Adipocyte (in vitro differentiated cells): ENCODE results near the gene KCNJ1.

Experiments used
- DNase-seq: peaks from one replicate; pipeline ENCODE4 v3.0.0-alpha.2; 2015; ENCODE audit warnings: low read depth
- H3K27me3 ChIP-seq: replicated peaks from 2 replicates; pipeline ENCODE4 v1.7.0; 2013; ENCODE audit warnings: mild to moderate bottlenecking, low read length, moderate library complexity; ENCODE audit not compliant: control insufficient read depth, insufficient read depth
- H3K36me3 ChIP-seq: 2 replicates; pipeline ENCODE4 v1.7.0; 2013; ENCODE audit warnings: low read length, mild to moderate bottlenecking, moderate library complexity; ENCODE audit not compliant: control insufficient read depth, insufficient read depth, severe bottlenecking
- H3K4me1 ChIP-seq: 2 replicates; pipeline ENCODE4 v1.7.0; 2013; ENCODE audit warnings: mild to moderate bottlenecking, low read length, moderate library complexity; ENCODE audit not compliant: control insufficient read depth, insufficient read depth
- H3K4me3 ChIP-seq: 2 replicates; pipeline ENCODE4 v1.7.0; 2013; ENCODE audit warnings: mild to moderate bottlenecking, low read length, moderate library complexity
- H3K9ac ChIP-seq: 2 replicates; pipeline ENCODE4 v1.7.0; 2013; ENCODE audit warnings: mild to moderate bottlenecking, low read length, moderate library complexity
- H3K9me3 ChIP-seq: 2 replicates; pipeline ENCODE4 v1.7.0; 2013; ENCODE audit warnings: mild to moderate bottlenecking, low read length, moderate library complexity; ENCODE audit not compliant: control insufficient read depth

The KCNJ1 gene

DNA sequence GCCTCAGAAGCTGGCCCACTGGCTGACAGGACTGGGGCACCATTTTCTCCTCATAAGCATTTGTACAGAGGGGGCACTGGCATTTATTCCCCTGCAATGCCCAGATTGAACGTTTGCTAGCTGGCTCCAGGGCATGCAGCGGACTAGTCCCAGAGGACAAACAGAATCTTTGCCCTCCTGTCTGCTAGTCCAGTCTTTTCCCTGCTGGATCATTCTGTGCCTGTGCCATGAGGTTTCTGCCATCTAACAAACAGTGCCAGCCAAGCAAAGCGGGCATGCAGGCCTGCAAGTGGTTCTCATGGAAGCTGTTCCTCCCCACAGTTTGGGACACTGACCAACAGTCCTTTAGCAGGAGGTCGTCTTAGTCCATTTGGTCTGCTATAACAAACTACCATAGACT lies 53.4 kb downstream of the KCNJ1 start:
- Histone ChIP-seq H3K36me3 (peaks cover 3% of the 10 kb centered on the region), H3K4me3 (no peak overlapping the region), H3K27me3 (no peaks in the 10 kb centered on the region), H3K9me3 (no peaks in the 10 kb centered on the region), H3K9ac (no peak overlapping the region), H3K4me1 (peaks cover 13% of the 10 kb centered on the region)
- no peak for DNase-seq

GRCh38 chr11:128810784-128811514 lies 56.1 kb downstream of the KCNJ1 start:
- Histone ChIP-seq H3K9ac (no peak overlapping the region), H3K4me3 (no peak overlapping the region), H3K27me3 (no peaks in the 10 kb centered on the region), H3K9me3 (no peaks in the 10 kb centered on the region), H3K36me3 (peaks cover 3% of the 10 kb centered on the region), H3K4me1 (peaks cover 13% of the 10 kb centered on the region)
- no peak for DNase-seq

DNA sequence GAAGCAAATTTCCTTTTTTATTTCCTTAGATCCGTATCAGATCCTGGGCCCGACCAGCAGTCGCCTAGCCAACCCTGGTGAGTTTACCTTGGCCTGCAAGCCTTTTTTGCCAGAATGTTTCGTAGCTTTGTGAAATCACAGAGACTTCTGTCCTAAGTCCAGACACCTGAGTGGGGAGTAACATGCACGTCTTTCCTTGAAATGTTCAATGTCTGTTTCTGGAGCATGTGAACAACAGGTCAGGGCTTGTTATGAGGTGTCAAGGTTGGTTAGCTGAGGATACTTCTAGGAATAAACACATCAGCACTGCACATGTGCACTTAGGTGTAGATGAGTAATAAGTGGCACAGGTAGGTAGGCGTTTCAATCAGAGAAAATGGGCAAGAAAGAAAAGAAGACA lies 58.0 kb downstream of the KCNJ1 start:
- Histone ChIP-seq H3K27me3 (no peaks in the 10 kb centered on the region), H3K36me3 (peaks cover 3% of the 10 kb centered on the region), H3K9me3 (no peaks in the 10 kb centered on the region), H3K4me1 (peaks cover 5% of the 10 kb centered on the region), H3K9ac (no peak overlapping the region), H3K4me3 (no peak overlapping the region)
- DNase-seq: no peak

DNA sequence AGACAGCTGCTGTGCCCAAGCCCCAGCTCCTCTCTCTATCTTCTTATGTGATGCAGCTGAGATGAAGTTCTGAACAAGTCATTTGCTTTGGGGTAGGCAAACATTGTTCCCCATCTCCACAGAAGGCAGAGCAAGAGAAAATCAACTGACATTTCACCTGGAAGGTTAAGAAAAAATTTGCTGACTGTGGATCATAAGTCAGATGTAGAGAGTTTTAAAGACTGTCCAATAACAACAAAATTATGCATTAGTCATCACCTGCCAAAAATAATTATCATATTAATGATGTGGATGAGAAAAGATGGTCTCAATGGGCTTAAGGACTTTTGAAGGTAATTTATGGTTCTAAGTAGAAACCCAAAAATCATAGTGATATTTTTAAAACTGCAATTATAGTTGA lies 59.2 kb downstream of the KCNJ1 start:
- Histone ChIP-seq H3K36me3 (peaks cover 3% of the 10 kb centered on the region), H3K4me3 (no peak overlapping the region), H3K27me3 (no peaks in the 10 kb centered on the region), H3K9me3 (no peaks in the 10 kb centered on the region), H3K4me1 (peaks cover 5% of the 10 kb centered on the region), H3K9ac (no peak overlapping the region)
- DNase-seq: no peak

GRCh38 chr11:128806506-128807261 lies 60.4 kb downstream of the KCNJ1 start:
- Histone ChIP-seq H3K27me3 (no peaks in the 10 kb centered on the region), H3K9ac (no peak overlapping the region), H3K4me3 (no peak overlapping the region), H3K4me1 (peaks cover 7% of the 10 kb centered on the region), H3K36me3 (peaks cover 3% of the 10 kb centered on the region), H3K9me3 (no peaks in the 10 kb centered on the region)
- peak; percentile 27 for DNase-seq

- Histone ChIP-seq H3K4me3 (no peak overlapping the region), H3K36me3 (peaks cover 3% of the 10 kb centered on the region)
- DNase-seq: peak; percentile 4
Measured at GRCh38 chr11:128804481-128804880, 62.6 kb downstream of the KCNJ1 start.

GRCh38 chr11:128803449-128804245 lies 63.4 kb downstream of the KCNJ1 start:
- Histone ChIP-seq H3K4me3 (no peak overlapping the region), H3K27me3 (no peaks in the 10 kb centered on the region), H3K9ac (no peak overlapping the region), H3K4me1 (peaks cover 7% of the 10 kb centered on the region), H3K9me3 (no peaks in the 10 kb centered on the region), H3K36me3 (no peaks in the 10 kb centered on the region)
- DNase-seq: no peak

More at GRCh38 chr11:128804481-128804880, 62.6 kb downstream of the KCNJ1 start:
- Histone ChIP-seq H3K4me1 (peaks cover 7% of the 10 kb centered on the region), H3K9ac (no peak overlapping the region), H3K27me3 (no peaks in the 10 kb centered on the region), H3K9me3 (no peaks in the 10 kb centered on the region)

GRCh38 chr11:128803011-128803410 lies 64.1 kb downstream of the KCNJ1 start:
- H3K36me3 ChIP-seq: no peaks in the 10 kb centered on the region
- peaks cover 7% of the 10 kb centered on the region for H3K4me1 ChIP-seq
- H3K9me3 ChIP-seq: no peaks in the 10 kb centered on the region
- no peaks in the 10 kb centered on the region for H3K27me3 ChIP-seq
- H3K4me3 ChIP-seq: no peak overlapping the region
- H3K9ac ChIP-seq: no peak overlapping the region
- DNase-seq: no peak

DNA sequence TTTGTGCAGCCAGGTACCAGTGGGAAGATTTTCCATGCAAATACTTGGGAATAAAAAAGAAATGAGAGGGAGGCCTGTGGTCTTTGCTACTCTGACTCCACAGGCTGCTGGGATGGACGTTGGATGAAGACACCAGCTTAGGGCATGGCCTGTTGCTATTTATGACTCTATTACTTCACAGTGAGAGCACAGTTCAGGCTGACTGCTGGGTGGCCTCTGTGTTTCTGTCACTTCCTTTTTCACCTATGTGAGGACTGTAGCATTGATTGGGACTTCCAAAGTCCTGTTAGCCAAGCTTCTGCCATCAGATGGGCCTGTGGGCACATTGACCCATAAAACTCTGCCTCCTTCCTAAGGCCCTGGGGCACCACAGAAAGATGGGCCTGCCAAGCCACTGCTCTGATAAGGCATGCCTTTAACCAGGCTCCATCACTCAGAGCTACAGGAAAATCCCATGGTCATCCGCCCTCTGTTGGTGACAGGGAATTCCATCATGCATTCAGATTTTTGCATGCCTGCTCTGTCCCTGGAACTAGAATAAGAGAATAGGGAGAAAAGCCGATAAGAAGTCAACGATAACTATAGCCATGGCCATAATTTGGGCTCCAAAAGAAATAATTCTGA lies 64.6 kb downstream of the KCNJ1 start:
- H3K4me3 ChIP-seq: no peak overlapping the region
- peaks cover 3% of the 10 kb centered on the region for H3K4me1 ChIP-seq
- H3K9me3 ChIP-seq: no peaks in the 10 kb centered on the region
- H3K36me3 ChIP-seq: no peaks in the 10 kb centered on the region
- no peak for DNase-seq
- no peak overlapping the region for H3K9ac ChIP-seq
- H3K27me3 ChIP-seq: no peaks in the 10 kb centered on the region

DNA sequence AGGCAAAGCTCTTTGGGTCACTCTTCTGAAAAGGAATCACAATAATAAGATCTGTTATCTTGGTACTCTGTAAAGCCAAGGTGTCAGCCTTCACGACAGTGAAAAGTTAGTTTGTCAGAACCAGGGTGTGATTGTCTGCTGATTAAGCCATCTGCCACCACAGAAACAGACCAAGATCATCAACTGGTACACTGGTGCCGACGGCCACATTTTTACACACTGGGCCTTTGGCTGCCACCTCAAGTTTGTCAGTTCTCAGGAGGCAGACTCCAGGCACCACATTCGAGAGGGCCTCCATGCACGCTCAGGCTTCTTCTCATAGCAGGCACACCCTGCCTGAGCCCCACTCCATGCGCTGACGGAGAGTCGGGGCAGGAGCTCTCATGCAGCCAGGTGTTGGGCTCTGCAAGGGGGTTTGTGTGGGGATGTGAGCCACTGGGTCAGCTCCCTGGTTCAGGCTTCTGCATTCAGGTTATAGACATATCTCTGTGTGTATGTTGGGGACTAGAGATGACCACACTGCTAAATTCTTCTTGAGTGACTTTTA lies 66.2 kb downstream of the KCNJ1 start:
- no peaks in the 10 kb centered on the region for H3K9me3 ChIP-seq
- no peak for DNase-seq
- H3K36me3 ChIP-seq: no peaks in the 10 kb centered on the region
- no peaks in the 10 kb centered on the region for H3K27me3 ChIP-seq
- H3K9ac ChIP-seq: no peak overlapping the region
- peaks cover 3% of the 10 kb centered on the region for H3K4me1 ChIP-seq
- H3K4me3 ChIP-seq: no peak overlapping the region
